ENCODE measurements around the gene AJUBA. TPM values are rescaled to one million over a fixed set of nuclear protein-coding genes. Genes with fewer than 3 reads are reported as not detected.
A peak's percentile ranks its signal among the peaks of the same experiment; 100 is the strongest.

Gene AJUBA
- total RNA-seq, 1 donor from 2014 or later, result 146 TPM

- Histone ChIP-seq H3K9ac (ENCODE audit: low read length) (peak overlapping the region; percentile 80), H3K27me3 (ENCODE audit: insufficient read depth, low read length) (no peaks in the 10 kb centered on the region), H4K20me1 (ENCODE audit: insufficient read depth, low read length) (peaks cover 62% of the 10 kb centered on the region), H3K27ac (ENCODE audit: low read depth, low read length) (peak overlapping the region; percentile 71), H3K4me3 (ENCODE audit: insufficient read depth, low read depth, low read length) (peak overlapping the region; percentile 26), H2AFZ (ENCODE audit: low read depth, low read length) (no peak overlapping the region), H3K4me2 (ENCODE audit: low read length) (peak overlapping the region; percentile 97), H3K79me2 (ENCODE audit: insufficient read depth, low read length) (peaks cover 45% of the 10 kb centered on the region), H3K9me3 (ENCODE audit: insufficient read depth, low read depth, low read length) (no peaks in the 10 kb centered on the region), H3K36me3 (ENCODE audit: insufficient read depth, low read length) (peaks cover 25% of the 10 kb centered on the region), H3K4me1 (ENCODE audit: insufficient read depth, low read length) (peaks cover 43% of the 10 kb centered on the region)
- peaks cover 29% of the 10 kb centered on the region for H3K36me3 Mint-ChIP-seq (ENCODE audit: low read depth, unreplicated experiment)
- H3K4me1 Mint-ChIP-seq (ENCODE audit: low read depth, unreplicated experiment), result peaks cover 64% of the 10 kb centered on the region
- H3K4me3 Mint-ChIP-seq (ENCODE audit: unreplicated experiment), result peak overlapping the region; percentile 92
- FAIRE-seq (no peak), DNase-seq (ENCODE audit: low read depth) (peak; percentile 62)
- no peak for TF ChIP-seq EZH2 (IDR thresholded peaks at IDR 0.05; ENCODE audit: insufficient read depth, low read length)
- no peak for TF ChIP-seq CTCF (IDR thresholded peaks at IDR 0.05; ENCODE audit: insufficient read depth, low read depth, low read length)
- no peaks in the 10 kb centered on the region for H3K27me3 Mint-ChIP-seq (ENCODE audit: low read depth, unreplicated experiment)
- H3K27ac Mint-ChIP-seq (ENCODE audit: unreplicated experiment), result peak overlapping the region; percentile 97
- H3K9me3 Mint-ChIP-seq (ENCODE audit: unreplicated experiment), result no peaks in the 10 kb centered on the region
Observed at GRCh38 chr14:22977684-22978486, 4.5 kb downstream of the AJUBA start.

- Histone ChIP-seq H4K20me1 (ENCODE audit: insufficient read depth, low read length) (peaks cover 67% of the 10 kb centered on the region), H3K9ac (ENCODE audit: low read length) (peak overlapping the region; percentile 58), H2AFZ (ENCODE audit: low read depth, low read length) (no peak overlapping the region), H3K4me3 (ENCODE audit: insufficient read depth, low read depth, low read length) (no peak overlapping the region), H3K4me2 (ENCODE audit: low read length) (peak overlapping the region; percentile 97), H3K36me3 (ENCODE audit: insufficient read depth, low read length) (peaks cover 31% of the 10 kb centered on the region), H3K4me1 (ENCODE audit: insufficient read depth, low read length) (peaks cover 42% of the 10 kb centered on the region), H3K27ac (ENCODE audit: low read depth, low read length) (peak overlapping the region; percentile 47), H3K27me3 (ENCODE audit: insufficient read depth, low read length) (no peaks in the 10 kb centered on the region), H3K9me3 (ENCODE audit: insufficient read depth, low read depth, low read length) (no peaks in the 10 kb centered on the region), H3K79me2 (ENCODE audit: insufficient read depth, low read length) (peaks cover 41% of the 10 kb centered on the region)
- Mint-ChIP-seq H3K9me3 (ENCODE audit: unreplicated experiment) (no peaks in the 10 kb centered on the region), H3K27me3 (ENCODE audit: low read depth, unreplicated experiment) (no peaks in the 10 kb centered on the region), H3K4me1 (ENCODE audit: low read depth, unreplicated experiment) (peaks cover 69% of the 10 kb centered on the region), H3K27ac (ENCODE audit: unreplicated experiment) (peak overlapping the region; percentile 97), H3K36me3 (ENCODE audit: low read depth, unreplicated experiment) (peaks cover 31% of the 10 kb centered on the region), H3K4me3 (ENCODE audit: unreplicated experiment) (peak overlapping the region; percentile 92)
- DNase-seq (ENCODE audit: low read depth), result no peak
- FAIRE-seq, result no peak
- TF ChIP-seq CTCF (IDR thresholded peaks at IDR 0.05; ENCODE audit: insufficient read depth, low read depth, low read length), result no peak
- TF ChIP-seq EZH2 (IDR thresholded peaks at IDR 0.05; ENCODE audit: insufficient read depth, low read length), result no peak
Observed at GRCh38 chr14:22977434-22977683, 5.0 kb downstream of the AJUBA start.
